Astrocyte of the hippocampus (primary cell): ENCODE measurements around the gene HEPHL1.

Source experiments
- DNase-seq: peaks from one replicate; pipeline ENCODE4 v3.0.0; 2011; ENCODE audit warnings: low read depth, low spot score

Gene HEPHL1

DNA sequence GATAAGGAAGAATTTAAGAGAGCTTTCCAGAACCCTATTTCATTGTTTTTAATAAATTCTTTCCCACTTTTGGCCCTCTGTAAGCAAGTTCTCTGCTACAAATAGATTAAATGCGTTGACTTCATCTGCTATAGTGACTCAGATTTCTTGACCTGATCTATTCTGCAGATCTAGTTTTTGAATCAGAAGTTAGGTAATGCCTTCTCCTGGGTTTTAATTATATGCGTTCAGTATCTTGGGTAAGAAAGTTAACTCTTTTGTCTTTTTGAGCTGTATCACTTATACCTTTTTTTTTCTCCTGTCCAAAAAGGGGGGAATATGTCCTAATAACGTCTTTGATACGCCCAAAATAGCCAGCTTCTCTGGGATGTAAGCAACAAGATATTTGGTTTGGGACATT lies 2.4 kb upstream of the HEPHL1 start:
- DNase-seq: peak; percentile 14

DNA sequence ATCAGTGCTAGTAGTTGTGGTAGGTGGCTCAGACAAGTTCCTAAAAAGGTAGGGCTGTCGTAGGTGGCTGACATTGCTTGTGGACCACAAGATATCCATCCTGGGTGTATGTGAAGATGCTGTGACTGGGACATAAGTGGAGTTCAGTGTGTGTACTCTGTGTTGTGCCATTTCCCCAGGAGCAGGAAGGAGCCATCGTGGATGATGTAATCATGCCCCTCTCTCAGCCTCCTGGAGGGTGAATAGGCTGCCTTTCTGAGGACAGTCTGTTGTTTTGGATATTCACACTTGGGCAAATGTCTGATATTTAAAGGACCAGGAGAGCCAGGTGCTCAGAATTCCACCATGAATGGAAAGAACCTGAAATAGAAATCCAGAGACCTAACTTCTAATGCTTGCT lies 2.7 kb downstream of the HEPHL1 start:
- no peak for DNase-seq

DNA sequence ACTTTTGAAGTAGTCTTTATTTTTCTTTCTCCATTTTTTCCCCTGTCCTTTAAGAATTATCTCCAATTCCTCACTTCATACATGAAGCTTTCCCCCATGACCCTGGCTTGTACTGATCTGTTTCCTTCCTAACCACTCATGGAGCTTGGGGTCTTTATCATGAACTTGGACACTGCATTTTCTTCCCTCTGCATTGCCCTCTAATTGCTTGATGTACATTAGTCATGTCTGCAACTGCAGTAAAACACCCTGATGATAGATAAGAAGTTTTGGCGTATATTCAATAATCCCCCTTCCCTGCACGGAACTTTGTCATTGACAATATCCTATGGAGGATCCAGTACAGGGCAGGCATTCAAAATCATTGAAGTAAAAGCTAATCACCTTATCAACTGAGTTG lies 3.4 kb downstream of the HEPHL1 start:
- no peak for DNase-seq

DNA sequence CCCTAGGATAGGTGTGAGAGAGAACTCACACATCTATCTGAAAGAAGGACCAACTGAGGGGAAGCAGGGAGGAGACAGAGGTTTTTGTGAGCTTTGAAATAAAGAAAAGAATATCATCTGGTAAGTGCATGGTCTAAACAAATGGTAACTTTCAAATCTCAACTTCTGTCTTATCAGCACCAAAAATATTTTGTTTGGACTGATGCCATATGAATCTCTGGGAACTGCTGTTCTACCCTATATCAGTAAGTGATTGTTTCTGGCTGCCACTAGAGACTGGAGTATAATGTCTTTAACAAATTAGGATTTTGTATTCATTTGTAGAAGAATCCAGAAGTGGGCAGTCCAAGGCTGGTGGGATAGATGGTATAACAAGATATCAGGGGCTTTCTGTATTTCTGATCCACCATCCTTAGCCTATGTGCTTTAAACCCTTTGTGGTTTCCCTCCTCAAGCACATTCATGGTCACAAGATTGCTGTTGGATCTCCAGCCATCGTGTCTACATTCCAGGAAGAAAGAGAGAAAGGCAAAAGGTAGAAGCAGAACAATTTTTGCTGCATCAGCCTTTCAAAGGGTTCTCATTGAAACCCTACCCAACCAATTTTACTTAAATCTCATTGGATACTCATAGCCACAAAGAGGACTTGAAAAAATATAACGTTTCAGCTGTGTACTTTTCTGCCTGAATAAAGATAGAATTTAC lies 4.7 kb downstream of the HEPHL1 start:
- peak; percentile 23 for DNase-seq

DNA sequence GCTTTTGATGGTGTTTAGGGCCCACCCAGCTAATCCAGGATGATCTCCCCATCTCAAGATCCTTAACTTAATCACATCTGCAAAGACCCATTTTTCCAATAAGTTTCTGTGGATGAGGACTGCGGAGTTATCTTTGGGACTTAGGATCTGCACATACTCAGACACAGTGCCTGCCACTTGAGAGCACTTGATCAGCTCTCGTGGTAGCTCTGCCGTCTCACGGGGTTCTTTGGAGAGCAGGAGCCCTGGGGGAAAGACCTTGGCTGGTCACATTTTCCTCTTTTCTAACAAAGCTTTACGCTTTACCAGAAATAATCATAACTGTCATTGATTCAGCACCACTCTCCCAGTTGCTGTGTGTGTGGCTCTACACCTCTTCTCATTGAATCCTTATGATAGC lies 6.1 kb downstream of the HEPHL1 start:
- DNase-seq: no peak

DNA sequence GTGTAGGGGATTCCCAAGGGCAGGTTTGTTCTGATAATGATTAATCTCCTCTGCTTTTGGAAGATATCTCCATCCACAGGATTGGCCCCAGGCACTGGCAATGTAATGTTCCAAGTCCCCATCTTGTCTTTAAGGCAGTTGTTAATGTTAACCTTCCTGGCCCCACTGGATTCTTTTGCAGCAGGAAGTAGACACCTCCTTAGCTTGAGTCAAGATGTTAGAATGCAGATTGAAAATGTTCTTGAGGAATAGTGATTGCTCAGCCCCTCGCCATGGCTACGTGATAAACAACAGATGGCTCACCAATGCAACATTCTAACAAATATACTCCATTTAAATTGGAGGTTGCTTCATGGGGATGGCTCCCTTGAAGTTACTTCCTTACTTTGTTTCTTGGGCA lies 7.3 kb downstream of the HEPHL1 start:
- DNase-seq: peak; percentile 46

DNA sequence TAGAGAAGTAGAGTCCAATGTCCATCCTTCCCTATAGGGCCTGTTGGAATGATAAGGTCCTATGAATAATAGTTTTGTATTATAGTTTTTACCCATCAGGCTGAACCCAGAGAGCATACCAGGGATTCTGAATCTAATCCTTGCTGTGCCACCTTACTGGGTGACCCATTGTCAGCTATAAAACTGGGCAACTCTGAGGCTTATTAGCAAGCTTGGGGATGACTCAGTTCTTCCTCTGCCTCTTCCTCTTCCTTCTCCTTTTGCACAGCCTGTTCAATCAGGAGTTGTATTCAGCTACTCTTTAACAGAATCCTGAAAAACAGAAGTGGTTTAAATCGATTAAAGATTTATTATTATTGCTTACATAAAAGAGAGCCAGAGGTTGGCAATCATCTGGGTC lies 8.9 kb downstream of the HEPHL1 start:
- DNase-seq: no peak

DNA sequence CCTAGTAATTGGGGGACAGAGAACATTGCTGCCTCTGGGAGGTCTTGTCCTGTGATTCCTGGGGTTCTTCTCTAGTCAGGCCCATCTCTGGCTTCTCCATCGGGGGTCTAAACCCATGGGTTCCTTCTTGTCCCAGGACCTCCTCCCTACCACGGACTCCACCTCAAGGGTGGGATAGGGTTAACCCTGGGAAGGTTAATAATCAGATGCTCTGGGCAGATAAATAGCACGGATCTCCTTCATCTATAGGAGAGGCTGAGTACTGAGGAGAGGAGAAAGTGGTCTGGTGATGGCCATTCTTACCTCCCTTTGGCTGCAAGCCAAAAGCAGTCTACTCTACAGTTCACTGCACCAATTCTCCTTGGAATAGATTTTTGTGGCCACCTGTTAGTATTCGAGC lies 10.5 kb downstream of the HEPHL1 start:
- no peak for DNase-seq

DNA sequence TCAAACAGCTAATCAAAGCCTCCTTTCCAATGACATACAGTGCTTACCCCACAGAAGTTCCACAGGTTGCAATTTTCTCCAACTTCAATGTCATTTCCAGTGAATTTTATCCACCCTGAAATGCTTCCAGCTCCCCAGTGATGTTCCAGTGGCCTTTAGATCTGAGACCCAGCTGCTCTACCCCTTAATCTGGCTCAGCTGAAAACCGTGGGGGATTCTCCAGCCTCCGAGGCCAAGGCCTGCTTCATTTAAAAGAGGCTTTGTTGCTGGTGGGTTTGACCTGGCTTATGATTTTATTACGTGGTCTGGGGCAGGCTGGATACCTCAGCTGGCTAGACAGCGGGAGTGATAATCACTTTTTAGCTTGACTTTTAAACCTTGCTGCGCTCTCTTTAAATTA lies 10.9 kb downstream of the HEPHL1 start:
- DNase-seq: no peak

DNA sequence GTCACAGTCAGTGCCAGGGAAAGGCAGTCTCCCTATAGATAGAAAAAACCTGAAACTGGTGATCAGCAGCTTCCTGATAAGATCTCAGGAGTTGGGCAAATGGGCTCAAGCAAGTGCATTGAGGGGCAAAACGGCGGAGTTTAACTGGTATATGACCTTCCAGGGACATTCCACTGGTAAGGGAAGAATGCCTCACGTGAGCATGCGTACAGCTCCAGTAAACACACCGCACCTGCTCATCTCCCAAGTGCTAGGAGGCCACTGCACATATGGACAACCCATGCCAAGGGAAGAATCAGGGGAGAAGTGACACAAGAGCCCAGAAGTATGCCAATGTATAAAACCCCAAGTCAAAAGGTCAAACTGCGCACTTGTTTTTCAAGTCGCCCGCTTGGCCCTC lies 11.6 kb downstream of the HEPHL1 start:
- no peak for DNase-seq

DNA sequence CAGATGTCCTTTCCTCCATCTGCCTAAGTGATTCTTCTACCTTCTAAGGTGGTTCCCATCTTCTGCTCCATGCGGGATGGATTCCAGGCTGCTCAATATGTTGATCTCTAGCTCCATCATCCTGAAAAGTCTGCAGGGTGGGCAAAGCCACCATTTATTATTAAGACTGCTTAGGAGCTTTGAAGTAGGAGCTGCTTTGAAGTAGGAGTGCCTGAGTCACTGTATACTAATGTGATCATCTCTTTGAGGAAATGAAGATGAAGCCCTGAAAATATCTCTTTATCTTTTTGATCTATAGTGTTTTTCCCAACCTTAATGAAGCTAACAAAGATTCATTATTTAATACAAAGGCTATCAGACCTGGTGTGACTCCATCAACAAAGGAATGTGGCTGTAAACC lies 13.1 kb downstream of the HEPHL1 start:
- no peak for DNase-seq

DNA sequence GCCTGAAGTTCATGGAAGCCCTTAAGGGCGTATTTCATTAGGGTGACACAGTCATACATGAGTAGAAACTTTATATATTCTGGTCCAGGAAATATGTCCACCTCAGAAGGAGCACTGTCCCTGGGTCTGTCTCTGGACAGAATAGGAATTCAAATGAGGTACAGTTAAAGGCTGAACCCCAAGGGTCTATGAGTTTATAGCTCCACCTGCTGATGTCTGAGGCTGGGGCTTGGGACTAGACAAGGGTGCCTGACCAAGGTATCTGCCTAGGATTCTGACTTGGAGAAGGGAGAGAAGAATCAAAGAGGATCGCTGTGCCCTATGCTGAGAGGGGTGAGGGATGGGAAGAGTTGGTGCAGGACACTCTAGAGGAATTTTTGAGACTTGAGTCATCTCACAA lies 14.9 kb downstream of the HEPHL1 start:
- DNase-seq: no peak

DNA sequence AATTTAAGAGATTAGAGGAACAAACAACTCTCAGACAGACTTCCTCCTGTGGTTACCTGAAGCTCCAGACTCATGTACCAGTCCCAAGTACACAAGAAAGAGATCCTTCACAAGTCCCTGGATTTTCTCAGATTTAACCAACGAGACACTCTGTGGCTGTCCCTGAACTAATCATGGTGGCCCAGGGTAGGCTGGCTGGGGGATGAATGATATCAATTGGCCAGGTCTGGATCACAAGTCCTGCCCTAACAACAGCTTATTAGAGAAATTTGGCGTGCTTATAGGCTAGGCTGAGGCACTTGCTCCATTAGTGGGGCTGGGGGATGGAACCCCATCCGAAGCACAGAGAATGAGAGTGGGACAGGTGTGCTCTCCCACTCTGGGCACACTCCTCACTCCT lies 22.1 kb downstream of the HEPHL1 start:
- DNase-seq: no peak

DNA sequence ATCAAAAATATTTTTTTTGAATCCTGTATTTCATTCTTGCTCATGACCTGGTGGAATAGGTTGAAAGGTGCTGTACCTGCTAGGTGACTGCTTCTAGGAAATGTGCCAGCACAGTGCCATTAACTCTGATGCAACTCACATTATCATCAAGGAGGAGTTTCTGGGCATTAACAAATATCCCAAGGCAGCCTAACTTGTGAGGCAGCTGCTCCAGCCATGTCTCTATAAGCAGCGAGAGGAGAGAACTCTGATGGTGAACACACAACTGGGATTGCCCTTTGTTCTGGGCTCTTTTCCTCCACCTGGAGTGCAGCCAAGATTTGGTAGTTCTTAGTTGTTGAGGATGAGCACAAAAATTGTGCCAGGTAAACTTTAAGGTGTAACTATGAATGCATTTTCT lies 25.6 kb downstream of the HEPHL1 start:
- DNase-seq: no peak

DNA sequence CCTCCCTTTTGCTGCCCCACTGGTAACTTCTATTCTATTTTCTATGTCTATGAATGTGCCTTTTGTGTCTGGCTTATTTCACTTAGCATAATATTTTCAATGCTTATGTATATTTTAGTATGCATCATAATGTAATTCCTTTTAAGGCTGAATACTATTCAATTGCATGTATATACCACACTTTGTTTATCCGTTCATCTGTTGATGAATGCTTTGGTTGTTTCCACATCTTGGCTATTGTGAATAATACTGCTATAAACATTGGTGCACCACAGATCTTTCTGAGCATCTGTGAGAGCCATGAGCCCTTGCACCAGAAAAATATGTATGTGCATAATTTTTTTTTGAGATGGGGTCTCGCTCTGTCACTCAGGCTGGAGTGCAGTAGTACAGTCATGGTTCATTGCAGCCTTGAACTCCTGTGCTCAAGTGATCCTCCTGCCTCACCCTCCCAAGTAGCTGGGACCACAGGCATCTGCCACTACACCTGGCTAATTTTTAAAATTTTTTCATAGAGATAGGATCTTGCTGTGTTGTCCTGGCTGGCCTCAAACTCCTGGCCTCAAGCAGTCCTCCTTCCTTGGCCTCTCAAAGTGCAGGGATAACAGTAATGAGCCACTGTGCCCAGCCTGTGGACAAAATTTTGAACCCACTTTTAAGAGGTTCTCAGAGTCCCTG lies 27.0 kb downstream of the HEPHL1 start:
- DNase-seq: no peak

DNA sequence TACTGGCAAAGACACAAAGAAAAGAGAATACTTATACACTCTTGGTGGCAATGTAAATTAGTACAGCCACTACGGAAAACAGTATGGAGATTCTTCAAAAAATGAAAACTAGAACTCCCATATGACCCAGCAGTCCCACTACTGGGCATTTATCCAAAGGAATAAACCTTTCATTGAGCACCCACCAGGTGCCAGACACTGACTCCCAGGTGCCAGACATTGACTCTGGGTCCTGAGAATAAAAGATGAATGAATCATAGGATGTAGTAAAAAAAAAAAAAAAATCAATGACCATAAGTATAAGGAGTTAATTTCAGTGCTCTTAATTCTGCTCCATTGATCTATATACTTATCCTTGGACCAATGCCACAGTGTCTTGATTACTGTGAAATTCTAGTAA lies 28.2 kb downstream of the HEPHL1 start:
- no peak for DNase-seq

DNA sequence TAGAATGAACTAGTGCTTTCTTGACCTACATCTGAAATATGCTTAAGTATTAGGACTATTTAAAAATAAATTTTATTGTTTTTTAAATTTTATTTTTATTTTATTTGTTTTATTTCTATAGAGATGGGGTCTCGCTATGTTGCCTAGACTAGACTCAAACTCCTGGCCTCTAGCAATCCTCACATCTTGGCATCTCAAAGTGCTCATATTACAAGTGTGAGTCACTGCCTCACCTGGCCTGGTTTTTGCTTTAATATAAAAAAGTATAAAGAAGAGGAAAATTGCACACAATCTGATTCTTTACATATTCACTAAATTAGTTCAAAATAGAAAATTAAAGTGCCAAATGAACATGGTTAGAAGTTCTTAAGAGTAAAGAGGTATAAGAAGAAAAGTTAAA lies 37.5 kb downstream of the HEPHL1 start:
- DNase-seq: no peak

DNA sequence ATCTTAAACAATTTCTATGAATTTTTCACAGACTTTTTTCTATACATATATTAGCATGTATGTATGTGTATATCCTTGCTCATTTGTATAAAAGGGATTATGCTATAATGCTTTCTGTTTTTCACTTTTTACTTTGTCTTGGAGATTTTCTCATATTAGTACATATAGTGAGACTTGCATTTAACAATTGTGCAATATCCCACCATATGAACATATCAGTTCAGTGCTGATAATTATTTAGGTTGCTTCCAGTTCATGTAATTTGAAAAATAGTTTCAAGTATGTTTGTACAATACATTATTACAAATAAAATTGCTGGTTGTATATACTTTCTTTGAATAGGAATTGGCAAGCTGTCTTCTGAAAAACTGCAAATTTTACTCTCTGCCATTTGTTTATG lies 37.9 kb downstream of the HEPHL1 start:
- DNase-seq: no peak

DNA sequence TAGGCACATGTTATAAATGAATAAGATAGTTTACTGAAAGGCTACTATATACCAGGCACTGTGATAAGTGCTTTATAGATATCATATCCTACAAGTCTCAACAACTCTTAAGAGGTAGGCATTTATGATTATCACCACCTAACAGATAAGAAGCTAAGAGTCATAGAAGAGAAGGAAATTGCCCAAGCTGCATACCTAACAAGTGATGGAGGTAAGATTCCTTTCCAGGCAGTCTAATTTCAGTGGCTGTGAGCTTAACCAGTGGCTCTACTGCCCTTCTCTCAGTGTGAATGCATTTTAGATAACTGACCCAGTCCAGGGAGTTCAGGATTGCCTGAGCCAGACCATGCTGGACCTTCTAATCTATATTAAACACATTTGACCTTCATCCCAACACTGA lies 39.2 kb downstream of the HEPHL1 start:
- no peak for DNase-seq

DNA sequence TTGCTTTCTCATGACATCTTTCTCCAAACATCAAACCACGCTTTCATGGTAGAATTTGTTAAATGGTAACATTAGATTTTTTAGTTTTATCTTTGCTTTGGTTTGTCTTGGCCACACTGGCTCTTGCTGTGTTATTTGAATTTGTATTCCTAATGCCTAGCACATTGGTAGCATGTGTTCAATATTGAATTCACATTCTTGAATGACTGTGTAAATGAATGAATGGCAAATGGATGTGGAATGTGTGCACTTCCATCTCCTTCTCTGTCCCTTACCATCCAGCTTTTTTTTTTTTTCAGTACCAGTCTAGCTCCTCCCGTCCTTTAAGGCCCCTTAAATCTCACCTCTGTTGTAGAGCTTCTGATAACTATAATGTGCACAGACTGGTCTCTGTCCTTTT lies 41.2 kb downstream of the HEPHL1 start:
- no peak for DNase-seq

DNA sequence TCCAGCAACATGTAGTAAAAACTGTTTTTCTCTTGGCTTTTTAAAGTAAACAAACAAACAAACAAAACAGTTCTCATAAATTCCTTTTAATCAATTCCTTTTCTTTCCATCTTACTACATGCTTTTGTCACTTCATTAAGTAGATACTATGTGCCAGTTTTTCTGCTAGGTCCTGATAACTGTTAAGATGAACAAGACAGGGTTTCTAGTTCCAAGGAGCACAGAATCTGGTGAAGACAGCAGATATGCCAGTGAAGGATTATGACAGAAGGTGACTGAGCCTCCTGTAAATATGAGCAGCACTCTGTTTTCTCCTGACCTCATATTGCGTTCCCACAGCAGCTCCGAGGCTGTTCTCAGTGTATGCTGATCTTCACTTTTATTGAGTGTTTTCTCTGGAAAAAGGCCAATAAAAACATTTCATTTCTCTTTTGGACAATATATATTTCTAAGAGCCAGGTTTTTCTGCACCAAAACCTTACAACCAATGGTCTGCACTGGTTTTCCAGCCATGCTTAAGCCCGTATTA lies 45.8 kb downstream of the HEPHL1 start:
- peak; percentile 12 for DNase-seq

DNA sequence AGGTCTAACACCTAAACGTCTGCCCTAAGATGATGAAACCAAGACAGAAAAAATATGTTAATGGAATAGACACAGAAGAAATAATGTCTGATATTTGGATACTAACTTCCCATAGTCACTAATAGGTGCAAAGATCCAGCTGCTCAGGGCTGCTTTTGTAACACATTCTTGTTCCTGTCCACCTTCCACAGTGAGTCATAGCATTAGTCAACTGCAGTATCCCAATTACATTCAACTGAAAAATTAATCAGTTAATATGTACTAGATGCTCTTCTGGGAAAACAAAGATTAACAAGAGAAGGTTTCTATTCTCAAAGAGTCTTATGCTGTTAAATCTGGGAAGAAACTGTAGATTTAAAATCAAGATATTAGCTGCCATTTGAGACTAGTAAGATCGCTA lies 47.6 kb downstream of the HEPHL1 start:
- DNase-seq: no peak

DNA sequence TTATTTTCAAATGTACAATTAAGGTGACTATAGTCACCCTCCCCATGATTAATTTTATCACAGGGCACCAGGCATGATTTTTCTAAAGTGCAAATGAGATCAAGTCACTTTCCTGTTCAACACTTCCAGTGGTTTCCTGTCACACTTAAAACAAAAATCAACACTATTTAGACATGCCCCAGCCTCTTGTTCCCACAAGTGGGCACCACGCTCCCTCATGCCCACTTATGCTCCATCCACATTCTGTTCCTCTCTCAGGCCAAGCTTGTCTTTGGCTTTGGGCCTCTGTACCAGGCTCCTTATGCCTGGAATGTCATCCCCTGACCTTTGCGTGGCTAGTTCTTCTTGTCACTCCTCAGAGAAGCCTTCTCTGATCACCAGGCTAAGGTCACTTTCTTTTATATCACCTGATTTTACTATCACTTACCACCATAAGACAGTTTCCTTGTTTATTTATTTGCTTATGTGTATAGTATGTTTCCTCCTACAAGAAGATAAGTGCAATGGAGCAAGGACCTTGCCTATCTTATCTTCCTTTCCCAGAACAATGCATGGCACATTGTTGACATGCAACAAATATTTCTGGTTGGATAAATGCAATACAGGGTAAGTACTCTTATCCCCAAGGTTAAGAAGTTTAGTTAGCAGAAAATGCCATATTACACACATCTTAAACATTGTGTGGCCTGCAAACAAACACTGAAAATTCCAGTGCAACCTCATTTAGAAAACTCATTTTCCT lies 56.6 kb downstream of the HEPHL1 start:
- DNase-seq: no peak
